OCI-LY1 (cell line): Measurements from ENCODE around the gene RPP40.

Experiments used
- EZH2 ChIP-seq: fragments of 200-600 bp; sonication (generic), shearing (Covaris generic); IDR thresholded peaks from 2 replicates; pipeline ENCODE4 v1.8.0; 2017; ENCODE audit warnings: borderline replicate concordance, mixed run types, mild to moderate bottlenecking, antibody characterized with exemption, low read length, moderate library complexity, mixed read lengths
- TF ChIP-seq, protein P1 (sequence below): fragments of 200-600 bp; sonication (generic), shearing (Covaris generic); IDR thresholded peaks from 2 replicates; pipeline ENCODE4 v1.5.1; 2017; ENCODE audit warnings: mild to moderate bottlenecking, antibody characterized with exemption, low read length, moderate library complexity, mixed read lengths

DNA sequence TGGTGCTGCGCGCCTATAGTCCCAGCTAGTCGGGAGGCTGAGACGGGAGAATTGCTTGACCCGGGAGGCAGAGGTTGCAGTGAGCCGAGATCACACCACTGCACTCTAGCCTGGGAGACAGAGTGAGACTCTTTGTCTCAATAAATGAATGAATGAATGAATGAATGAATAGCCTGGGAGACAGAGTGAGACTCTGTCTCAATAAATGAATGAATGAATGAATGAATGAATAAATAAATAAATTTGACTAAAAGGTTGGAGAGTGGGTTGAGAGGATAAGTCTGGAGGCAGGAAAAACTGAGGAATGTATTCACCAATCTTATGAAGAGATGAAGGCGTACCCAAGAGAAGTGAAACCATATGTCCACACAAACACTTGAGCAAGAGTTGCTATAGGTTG, 24.5 kb upstream of the RPP40 start:
- TF ChIP-seq, protein P1, sequence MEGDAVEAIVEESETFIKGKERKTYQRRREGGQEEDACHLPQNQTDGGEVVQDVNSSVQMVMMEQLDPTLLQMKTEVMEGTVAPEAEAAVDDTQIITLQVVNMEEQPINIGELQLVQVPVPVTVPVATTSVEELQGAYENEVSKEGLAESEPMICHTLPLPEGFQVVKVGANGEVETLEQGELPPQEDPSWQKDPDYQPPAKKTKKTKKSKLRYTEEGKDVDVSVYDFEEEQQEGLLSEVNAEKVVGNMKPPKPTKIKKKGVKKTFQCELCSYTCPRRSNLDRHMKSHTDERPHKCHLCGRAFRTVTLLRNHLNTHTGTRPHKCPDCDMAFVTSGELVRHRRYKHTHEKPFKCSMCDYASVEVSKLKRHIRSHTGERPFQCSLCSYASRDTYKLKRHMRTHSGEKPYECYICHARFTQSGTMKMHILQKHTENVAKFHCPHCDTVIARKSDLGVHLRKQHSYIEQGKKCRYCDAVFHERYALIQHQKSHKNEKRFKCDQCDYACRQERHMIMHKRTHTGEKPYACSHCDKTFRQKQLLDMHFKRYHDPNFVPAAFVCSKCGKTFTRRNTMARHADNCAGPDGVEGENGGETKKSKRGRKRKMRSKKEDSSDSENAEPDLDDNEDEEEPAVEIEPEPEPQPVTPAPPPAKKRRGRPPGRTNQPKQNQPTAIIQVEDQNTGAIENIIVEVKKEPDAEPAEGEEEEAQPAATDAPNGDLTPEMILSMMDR = no peak
- no peak for TF ChIP-seq EZH2
